WERI-Rb-1 (cell line): ENCODE measurements around the gene CD27.
"Not testable (repeated sequence)": the region's sequence is repeated elsewhere in the genome, so short reads cannot be mapped to it uniquely, and the experiment has no call there.

Experiments
- DNase-seq: peaks from one replicate; pipeline ENCODE4 v3.0.0-alpha.2; 2020
- H3K27ac ChIP-seq: fragments of 250-450 bp; sonication (Bioruptor Pico); 2 replicates; pipeline ENCODE4 v1.5.1; 2020; ENCODE audit warnings: mild to moderate bottlenecking, moderate library complexity
- H3K27me3 ChIP-seq: fragments of 250-450 bp; sonication (Bioruptor Pico); 2 replicates; pipeline ENCODE4 v1.5.1; 2021; ENCODE audit warnings: mild to moderate bottlenecking, low read depth, moderate library complexity; ENCODE audit not compliant: insufficient read depth, severe bottlenecking
- H3K36me3 ChIP-seq: fragments of 250-450 bp; sonication (Bioruptor Pico); 2 replicates; pipeline ENCODE4 v1.5.1; 2020; ENCODE audit warnings: mild to moderate bottlenecking, moderate library complexity
- H3K4me3 ChIP-seq: 2 replicates; pipeline ENCODE4 v1.5.1; 2011; ENCODE audit warnings: low read depth, mild to moderate bottlenecking, control low read depth, low read length
- H3K9me3 ChIP-seq: fragments of 250-450 bp; sonication (Bioruptor Pico); 2 replicates; pipeline ENCODE4 v1.5.1; 2021; ENCODE audit warnings: mild to moderate bottlenecking, moderate library complexity; ENCODE audit not compliant: severe bottlenecking
- TF ChIP-seq, protein P1 (sequence below): IDR thresholded peaks from 2 replicates; pipeline ENCODE4 v1.5.1; 2011; ENCODE audit warnings: low read depth, mild to moderate bottlenecking, control low read depth, inconsistent platforms, low read length

The CD27 gene

DNA sequence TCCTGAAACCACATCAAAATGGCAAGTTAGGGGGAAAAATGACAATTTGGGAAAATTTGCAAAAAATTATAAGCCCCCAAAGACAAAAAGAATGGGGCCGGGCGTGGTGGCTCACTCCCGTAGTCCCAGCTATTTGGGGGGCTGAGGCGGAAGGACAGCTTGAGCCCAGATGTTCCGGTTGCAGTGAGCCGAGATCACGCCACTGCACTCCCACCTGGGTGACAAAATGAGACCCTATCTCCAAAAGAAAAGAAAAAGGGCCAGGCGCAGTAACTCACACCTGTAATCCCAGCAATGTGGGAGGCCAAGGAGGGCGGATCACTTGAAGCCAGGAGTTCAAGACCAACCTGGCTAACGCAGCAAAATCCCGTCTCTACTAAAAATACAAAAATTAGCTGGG is 27.7 kb downstream of the CD27 start:
- Histone ChIP-seq H3K9me3 (no peaks in the 10 kb centered on the region), H3K27me3 (no peaks in the 10 kb centered on the region), H3K4me3 (no peak overlapping the region), H3K36me3 (no peaks in the 10 kb centered on the region; the same call in 1 of the 2 replicates), H3K27ac (no peak overlapping the region)
- TF ChIP-seq, protein P1, sequence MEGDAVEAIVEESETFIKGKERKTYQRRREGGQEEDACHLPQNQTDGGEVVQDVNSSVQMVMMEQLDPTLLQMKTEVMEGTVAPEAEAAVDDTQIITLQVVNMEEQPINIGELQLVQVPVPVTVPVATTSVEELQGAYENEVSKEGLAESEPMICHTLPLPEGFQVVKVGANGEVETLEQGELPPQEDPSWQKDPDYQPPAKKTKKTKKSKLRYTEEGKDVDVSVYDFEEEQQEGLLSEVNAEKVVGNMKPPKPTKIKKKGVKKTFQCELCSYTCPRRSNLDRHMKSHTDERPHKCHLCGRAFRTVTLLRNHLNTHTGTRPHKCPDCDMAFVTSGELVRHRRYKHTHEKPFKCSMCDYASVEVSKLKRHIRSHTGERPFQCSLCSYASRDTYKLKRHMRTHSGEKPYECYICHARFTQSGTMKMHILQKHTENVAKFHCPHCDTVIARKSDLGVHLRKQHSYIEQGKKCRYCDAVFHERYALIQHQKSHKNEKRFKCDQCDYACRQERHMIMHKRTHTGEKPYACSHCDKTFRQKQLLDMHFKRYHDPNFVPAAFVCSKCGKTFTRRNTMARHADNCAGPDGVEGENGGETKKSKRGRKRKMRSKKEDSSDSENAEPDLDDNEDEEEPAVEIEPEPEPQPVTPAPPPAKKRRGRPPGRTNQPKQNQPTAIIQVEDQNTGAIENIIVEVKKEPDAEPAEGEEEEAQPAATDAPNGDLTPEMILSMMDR: no peak
- DNase-seq: no peak

DNA sequence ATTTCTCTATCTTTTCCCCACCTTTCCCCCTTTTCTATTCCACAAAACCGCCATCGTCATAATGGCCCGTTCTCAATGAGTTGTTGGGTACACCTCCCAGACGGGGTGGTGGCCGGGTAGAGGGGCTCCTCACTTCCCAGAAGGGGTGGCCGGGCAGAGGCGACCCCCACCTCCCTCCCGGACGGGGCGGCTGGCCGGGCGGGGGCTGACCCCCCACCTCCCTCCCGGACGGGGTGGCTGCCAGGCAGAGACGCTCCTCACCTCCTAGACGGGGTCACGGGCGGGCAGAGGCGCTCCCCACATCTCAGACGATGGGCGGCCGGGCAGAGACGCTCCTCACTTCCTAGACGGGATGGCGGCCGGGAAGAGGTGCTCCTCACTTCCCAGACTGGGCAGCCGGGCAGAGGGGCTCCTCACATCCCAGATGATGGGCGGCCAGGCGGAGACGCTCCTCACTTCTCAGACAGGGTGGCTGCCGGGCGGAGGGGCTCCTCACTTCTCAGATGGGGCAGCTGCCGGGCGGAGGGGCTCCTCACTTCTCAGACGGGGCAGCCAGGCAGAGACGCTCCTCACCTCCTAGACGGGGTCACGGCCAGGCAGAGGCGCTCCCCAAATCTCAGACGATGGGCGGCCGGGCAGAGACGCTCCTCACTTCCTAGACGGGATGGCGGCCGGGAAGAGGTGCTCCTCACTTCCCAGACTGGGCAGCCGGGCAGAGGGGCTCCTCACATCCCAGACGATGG is 30.6 kb downstream of the CD27 start:
- H3K9me3 ChIP-seq, DNase-seq, H3K27me3 ChIP-seq, H3K4me3 ChIP-seq, H3K27ac ChIP-seq, H3K36me3 ChIP-seq: not testable (repeated sequence)

DNA sequence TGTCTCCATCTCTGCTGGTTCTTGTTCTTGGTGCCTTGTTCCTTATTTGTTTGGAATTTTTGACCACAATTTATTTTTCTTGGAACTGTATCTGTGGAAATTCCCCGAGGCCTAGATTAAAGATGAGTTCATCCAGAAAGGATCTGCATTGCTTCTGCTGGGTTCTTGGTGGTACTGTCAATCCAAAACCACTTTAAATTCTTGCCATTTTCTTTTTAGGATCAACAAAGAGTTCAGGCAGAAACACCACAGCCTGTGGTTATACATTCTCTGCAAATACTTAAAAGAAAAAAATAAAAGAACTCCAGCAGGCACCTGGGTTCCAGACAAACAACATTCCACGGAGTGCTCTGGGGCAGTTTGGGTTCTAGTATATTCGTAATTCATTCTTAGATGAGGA is 31.7 kb downstream of the CD27 start:
- Histone ChIP-seq H3K27ac (no peak overlapping the region), H3K36me3 (no peaks in the 10 kb centered on the region)
- TF ChIP-seq, protein P1: no peak

DNA sequence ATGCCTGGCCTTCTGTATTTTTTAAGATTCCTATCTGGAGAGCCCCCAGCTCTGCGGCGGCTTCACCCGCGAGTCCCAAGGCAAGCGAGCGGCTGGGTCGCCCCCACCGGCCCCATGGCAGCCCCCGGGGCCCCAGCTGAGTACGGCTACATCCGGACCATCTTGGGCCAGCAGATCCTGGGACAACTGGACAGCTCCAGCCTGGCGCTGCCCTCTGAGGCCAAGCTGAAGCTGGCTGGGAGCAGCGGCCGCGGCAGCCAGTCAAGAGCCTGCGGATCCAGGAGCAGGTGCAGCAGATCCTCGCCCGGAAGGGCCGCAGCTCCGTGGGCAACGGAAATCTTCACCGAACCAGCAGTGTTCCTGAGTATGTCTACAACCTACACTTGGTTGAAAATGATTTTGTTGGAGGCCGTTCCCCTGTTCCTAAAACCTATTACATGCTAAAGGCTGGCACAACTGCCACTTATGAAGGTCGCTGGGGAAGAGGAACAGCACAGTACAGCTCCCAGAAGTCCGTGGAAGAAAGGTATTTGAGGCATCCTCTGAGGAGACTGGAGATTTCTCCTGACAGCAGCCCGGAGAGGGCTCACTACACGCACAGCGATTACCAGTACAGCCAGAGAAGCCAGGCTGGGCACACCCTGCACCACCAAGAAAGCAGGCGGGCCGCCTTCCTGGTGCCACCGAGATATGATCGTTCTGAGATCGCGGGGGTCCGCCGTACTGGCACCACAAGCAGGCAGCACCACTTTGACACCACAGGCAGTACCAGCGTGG is 33.0 kb downstream of the CD27 start:
- H3K27me3 ChIP-seq, DNase-seq, H3K9me3 ChIP-seq, H3K27ac ChIP-seq, H3K36me3 ChIP-seq, H3K4me3 ChIP-seq: not testable (repeated sequence)

More for the DNA sequence above, 31.7 kb downstream of the CD27 start:
- H3K9me3 ChIP-seq: no peaks in the 10 kb centered on the region
- no peak overlapping the region for H3K4me3 ChIP-seq
- DNase-seq: no peak
- no peaks in the 10 kb centered on the region for H3K27me3 ChIP-seq

DNA sequence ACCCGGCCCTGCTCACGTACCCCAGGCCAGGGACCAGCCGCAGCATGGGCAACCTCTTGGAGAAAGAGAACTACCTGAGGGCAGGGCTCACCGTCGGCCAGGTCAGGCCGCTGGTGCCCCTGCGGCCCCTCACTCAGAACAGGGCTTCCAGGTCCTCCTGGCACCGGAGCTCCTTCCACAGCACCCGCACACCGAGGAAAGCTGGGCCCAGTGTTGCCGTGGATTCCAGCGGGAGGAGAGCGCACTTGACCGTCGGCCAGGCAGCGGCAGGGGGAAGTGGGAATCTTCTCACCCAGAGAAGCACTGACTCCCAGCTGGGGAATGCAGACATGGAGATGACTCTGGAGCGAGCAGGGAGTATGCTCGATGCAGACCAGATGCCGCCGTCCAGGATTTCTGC is 33.7 kb downstream of the CD27 start:
- no peaks in the 10 kb centered on the region for H3K36me3 ChIP-seq
- no peak for DNase-seq
- no peak overlapping the region for H3K27ac ChIP-seq

DNA sequence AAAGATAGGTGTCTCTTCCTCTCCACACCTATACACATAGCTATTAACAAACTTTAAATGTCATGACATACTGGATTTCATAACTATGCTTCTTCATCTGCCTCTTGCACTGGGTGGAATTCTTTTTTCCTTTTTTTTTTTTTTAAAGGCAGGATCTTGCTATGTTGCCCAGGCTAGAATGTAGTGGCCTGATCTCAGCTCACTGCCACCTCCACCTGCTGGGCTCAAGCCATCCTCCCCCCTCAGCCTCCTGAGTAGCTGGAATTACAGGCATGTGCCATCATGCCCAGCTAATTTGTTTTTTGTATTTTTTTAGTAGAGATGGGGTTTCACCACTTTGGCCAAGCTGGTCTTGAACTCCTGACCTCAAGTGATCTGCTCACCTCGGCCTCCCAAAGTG is 43.5 kb downstream of the CD27 start:
- Histone ChIP-seq H3K27ac (no peak overlapping the region), H3K27me3 (no peaks in the 10 kb centered on the region), H3K36me3 (peaks cover 13% of the 10 kb centered on the region), H3K9me3 (no peaks in the 10 kb centered on the region), H3K4me3 (no peak overlapping the region)
- TF ChIP-seq, protein P1: no peak
- no peak for DNase-seq

More for the DNA sequence above, 33.7 kb downstream of the CD27 start:
- Histone ChIP-seq H3K9me3 (no peaks in the 10 kb centered on the region), H3K4me3 (no peak overlapping the region), H3K27me3 (no peaks in the 10 kb centered on the region)
- TF ChIP-seq, protein P1: no peak
